ENCODE results near the gene RAPGEF1.

- TF ChIP-seq POLR2A (IDR thresholded peaks at IDR 0.05; ENCODE audit: low read length) (no peak), GATA1 (IDR thresholded peaks at IDR 0.05; ENCODE audit: low read depth, low read length) (no peak)
Measured at GRCh38 chr9:131589124-131589711, 150.7 kb downstream of the RAPGEF1 start.
